Forelimb muscle (tissue), 1 donor: Measurements from ENCODE around the gene PDAP1. TPM values are rescaled to one million over a fixed set of nuclear protein-coding genes. Genes with fewer than 3 reads are reported as not detected.
"Not testable (repeated sequence)": the region's sequence is repeated elsewhere in the genome, so short reads cannot be mapped to it uniquely, and the experiment has no call there.

Experiments used
- DNase-seq: peaks from one replicate; pipeline ENCODE4 v3.0.0-alpha.2; 2013; ENCODE audit warnings: low read depth
- polyA plus RNA-seq: library from polyadenylated mRNA; unstranded; fragments of 120-200 nt; gene quantifications from one replicate; pipeline ENCODE4 v1.2.1, GENCODE V29; 2013; ENCODE audit not compliant: insufficient read length

Gene PDAP1
- polyA plus RNA-seq, 1 donor = 109 TPM

GRCh38 chr7:99424932-99425730 is 16.7 kb upstream of the PDAP1 start:
- DNase-seq = no peak

DNA sequence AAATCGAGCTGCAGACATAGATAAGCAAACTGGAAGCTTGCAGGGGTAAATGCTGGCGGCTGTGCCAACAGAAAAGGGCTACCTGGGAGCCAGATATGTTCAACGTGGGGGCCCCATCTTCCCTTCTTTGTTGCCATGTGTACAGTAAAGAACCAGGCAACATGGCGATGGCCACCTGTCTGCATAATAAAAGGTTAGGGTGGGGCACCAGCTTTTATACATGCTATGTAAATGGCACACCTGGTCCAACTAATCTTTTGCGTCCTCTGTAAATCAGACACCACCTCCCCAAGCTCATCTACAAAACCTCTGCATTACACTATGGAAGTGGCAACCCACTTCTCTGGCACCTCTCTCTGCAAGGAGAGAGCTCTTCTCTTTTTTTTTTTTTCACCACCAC is 14.2 kb upstream of the PDAP1 start:
- no peak for DNase-seq

GRCh38 chr7:99422186-99422585 is 13.8 kb upstream of the PDAP1 start:
- DNase-seq = no peak

DNA sequence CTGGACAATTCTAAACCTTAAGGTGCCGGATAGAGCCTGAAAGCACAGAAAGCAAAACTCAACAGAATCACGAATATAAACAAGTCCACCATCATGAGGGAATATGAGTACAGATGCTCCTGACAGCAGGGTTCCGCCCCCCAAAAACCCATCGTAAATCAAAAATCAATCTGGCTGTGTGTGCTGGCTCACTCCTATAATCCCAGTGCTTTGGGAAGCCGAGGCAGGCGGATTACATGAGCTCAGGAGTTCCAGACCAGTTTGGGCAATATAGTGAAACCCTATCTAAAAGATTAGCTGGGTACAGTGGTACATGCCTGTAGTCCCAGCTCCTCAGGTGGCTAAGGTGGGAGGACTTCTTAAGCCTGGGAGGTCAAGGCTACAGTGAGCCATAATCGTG is 12.6 kb upstream of the PDAP1 start:
- DNase-seq = no peak

DNA sequence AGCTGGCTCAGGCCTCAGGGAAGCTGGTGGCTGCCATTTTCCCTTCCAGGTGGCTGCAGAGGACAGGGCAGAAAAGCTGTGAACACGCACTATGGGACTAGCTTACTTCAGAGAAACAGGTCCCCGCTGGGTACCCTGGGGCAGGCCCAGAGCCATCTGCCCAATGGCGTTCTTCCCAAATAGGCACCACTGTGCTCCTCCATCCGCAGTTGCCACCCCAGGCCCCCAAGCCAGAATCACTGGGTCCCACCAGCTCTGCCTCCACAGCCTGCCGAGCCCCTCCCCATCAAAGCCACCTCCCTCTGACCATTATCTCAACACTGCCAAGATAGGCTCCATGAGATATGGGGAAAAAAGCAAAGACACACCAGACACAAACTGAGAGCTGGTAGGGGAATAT is 11.8 kb upstream of the PDAP1 start:
- DNase-seq = no peak

GRCh38 chr7:99419323-99420021 is 11.1 kb upstream of the PDAP1 start:
- DNase-seq = no peak

DNA sequence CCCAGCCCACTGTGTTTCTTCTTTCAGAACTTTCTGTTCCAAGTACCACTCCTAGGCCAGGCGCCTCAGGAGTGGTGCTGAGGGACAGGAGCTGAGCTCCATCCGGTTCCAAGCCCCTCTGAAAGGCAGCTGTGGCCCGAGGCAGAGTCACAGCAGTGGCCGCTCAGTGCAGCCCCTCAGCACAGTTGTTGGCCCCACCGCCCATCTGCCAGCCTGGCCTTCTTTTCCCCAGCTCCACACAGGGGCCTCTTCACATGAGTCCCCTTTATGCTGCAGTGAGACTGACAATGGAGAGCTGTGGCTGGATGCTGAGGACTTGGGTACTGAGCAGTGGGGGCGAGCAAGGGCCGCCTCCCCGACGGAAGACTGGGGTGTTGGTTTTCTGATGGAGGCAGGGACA is 9.9 kb upstream of the PDAP1 start:
- no peak for DNase-seq

GRCh38 chr7:99415513-99416127 is 7.2 kb upstream of the PDAP1 start:
- DNase-seq = not testable (repeated sequence)

DNA sequence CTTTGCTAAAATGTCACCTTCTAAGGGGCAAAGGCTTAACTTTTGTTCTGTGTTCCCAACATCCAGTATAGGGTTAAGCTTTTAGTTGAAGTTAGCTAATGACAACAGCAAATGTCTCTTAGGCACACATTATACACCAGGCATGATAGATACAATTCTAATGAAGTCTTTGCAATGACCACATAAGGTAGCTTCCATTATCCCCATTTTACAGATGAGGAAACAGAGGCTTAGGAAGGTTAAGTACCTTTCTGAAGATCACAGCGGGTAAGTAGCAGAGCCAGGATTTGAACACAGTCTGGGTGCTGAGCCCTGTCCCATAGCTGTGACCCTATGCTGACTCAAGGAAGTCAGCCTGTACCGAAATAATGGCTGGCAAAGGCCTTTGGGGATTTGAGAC is 2.2 kb upstream of the PDAP1 start:
- no peak for DNase-seq

DNA sequence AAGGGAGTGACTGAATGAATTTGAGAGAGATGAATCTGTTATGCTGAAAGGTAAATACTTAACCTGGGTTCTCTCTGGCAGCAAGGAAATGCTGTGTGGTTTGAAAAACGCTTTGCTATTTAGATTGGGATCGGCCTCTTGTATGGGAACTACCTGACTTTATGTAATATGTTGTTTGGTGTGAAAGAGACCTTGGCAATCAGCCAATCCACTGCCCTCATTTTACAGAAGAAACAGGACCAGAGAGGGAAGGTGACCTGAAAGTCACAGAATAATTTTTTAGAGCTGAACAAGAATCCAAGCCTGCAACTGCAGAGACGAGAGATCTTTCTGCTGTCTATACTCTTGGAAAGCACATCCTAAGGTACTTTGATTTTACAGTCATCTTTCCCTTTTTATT is 1.4 kb upstream of the PDAP1 start:
- DNase-seq = no peak

DNA sequence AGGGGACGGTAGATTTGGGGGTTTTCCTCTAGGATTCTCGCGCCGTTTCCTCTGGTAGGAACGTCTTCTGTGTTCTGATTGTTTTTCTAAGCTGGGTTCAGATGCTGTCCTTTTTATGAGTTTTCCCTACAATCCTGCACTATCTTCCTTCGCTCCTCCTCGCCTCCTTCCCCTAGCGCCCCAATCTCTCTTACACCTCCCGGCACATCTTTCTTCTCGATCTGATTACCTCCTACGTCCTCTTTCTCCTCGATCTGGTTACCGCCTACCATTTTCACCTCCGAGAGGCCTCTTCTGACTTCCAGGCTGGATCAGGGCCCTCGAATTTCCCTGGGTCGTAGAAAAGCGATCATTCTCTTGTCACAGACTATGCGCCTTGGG is 785 bp upstream of the PDAP1 start:
- DNase-seq = no peak

DNA sequence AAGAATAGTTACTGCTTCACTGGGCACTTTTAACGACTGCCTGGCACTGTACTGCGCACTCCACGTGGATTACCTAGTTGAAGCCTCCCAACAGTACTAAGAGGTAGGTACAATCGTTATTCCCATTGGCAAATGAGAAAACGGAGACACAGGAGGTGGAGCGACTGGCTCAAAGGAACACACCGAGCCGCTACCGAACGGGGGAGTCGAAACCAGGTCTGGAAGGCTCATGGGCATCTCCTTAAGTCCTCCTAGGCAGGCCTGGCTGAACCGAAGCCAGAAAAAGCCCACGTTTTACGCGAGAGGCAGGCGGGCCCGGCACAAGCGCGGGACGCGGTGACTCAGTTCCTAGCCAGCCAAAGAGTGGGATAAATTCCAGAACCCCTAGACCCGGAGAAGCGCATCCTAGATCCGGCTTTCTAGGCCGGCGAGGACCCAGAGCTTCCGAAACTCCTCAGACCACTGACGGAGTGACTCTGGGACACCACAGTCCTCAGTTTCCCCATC is 472 bp downstream of the PDAP1 start:
- no peak for DNase-seq

DNA sequence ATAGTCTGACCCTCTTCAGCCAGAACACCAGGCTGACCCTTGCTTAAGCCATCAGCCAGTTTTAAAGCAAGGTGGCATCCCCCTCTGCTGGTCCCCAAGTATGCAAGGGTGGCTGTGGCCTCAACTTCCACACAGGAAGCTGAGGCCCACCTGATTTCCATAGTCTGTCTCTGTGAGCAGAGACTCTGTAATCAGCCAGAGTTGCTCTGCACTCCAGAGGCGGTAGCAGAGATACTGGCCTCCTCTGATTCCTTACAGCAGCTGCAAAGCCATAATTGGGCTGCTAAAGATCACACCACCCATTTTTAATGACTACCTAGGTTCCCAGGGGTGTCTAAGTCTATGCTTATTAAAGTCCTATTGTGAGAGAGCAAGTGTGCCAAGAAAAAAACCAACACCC is 1.8 kb downstream of the PDAP1 start:
- no peak for DNase-seq

- DNase-seq = no peak
These were observed 3.4 kb downstream of the PDAP1 start for GRCh38 chr7:99404977-99405320.

DNA sequence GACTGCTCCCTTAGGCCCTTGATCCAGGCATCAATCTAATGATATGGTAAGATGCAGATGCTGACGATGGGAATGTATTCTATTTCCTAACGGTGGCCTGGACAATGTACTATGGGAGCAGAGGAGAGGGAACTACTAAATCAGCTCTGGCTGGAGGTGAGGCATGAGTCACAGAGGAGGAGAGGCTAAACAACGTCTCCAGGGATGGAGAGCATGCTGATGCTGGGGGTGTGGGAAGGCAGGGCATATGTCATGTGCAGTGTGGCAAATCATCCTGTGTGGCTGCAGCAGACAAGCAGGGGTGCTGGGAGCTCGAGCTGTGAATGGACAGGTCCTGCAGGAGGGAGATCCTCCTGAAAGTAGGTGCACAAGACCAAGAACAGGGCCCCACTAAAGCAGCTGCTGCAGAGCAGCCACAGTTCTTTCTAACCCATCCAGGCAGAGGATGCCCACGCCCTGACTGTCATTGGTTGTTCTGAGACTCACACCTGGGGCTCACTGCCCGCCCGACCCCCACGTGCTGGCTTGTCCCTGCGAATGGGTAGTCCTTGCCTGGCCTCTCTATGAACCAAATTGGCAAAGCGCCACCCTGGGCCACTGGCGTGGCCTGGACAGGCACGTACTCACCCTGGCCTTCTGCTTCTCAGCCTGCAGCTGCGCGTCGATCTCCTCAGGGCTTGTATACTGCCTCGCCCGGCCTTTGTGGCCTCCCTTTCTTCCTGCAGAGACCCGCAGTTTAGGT is 4.0 kb downstream of the PDAP1 start:
- no peak for DNase-seq

GRCh38 chr7:99403764-99404163 is 4.6 kb downstream of the PDAP1 start:
- DNase-seq = no peak

GRCh38 chr7:99402854-99403253 is 5.5 kb downstream of the PDAP1 start:
- no peak for DNase-seq

DNA sequence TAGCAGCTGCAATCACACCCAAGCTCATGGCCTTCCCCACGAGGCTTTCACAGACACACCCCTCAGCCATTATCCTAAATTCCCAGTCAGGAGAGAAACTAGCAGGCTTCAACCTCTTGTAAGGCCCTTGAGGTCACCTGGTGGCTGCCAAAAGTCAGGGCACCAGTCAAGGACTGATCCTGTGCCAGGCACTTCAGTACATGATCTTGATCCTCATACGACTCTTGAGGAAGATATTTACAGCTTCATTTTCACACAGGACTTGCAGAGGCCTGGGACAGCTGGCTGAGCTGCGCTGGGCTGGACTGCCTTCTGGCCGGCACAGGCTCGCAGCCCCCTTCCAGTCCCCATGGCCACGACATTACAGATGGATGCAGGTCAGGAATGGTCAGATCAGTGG is 8.8 kb downstream of the PDAP1 start:
- no peak for DNase-seq

DNA sequence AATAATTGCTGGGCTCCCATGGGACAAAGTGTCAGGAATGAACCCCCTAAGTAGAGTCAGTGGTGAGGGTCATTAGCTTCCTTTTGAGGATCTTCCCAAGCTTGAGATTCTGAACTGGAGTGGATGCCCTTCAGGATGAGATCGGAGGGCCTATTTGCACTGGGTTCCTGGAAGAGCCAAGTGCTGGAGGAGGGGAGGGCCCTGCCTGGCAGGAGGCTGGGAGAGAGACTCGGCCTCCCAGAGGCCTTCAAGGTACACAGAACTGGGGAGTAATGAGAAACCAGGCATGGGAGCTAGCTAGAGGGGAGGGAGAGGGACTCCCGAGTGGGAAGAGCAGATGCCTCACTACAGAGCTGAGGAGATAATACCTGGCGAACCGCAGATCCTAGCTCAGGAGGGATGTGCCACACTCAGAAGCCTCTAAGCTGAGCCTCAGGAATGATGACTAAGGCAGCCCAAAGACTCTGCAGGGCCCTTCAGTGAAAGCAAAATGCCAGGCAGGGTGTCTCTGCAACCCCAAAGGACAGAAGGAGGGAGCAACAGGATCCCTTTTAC is 9.4 kb downstream of the PDAP1 start:
- no peak for DNase-seq

- no peak for DNase-seq
These were observed 11.0 kb downstream of the PDAP1 start for GRCh38 chr7:99397297-99397983.
